ENCODE data around the gene GRK5. TPM values are rescaled to one million over a fixed set of nuclear protein-coding genes. Genes with fewer than 3 reads are reported as not detected.

GRK5 gene
- total RNA-seq, 1 donor from 2014 or later, result 25.3 TPM

- Mint-ChIP-seq H3K36me3 (ENCODE audit: low read depth) (peaks cover 34% of the 10 kb centered on the region), H3K4me3 (no peak overlapping the region), H3K4me1 (ENCODE audit: low read depth) (peaks cover 68% of the 10 kb centered on the region), H3K27ac (peak overlapping the region; percentile 7), H3K9me3 (no peaks in the 10 kb centered on the region), H3K27me3 (ENCODE audit: insufficient read depth) (no peaks in the 10 kb centered on the region)
- intact Hi-C loops (cut with micrococcal nuclease), result loop anchor here (5.0 to 10.0 kb wide), 4 partner anchors 102 to 740 kb away; partner anchors contain the start of genes BAG3, CACUL1 and TIAL1
- no peak for DNase-seq (ENCODE audit: low spot score)
Measured at GRCh38 chr10:119495021-119495505, 287.7 kb downstream of the GRK5 start.

- Mint-ChIP-seq H3K4me3 (no peak overlapping the region), H3K4me1 (ENCODE audit: low read depth) (peaks cover 71% of the 10 kb centered on the region), H3K36me3 (ENCODE audit: low read depth) (peaks cover 39% of the 10 kb centered on the region), H3K27ac (peak overlapping the region; percentile 7), H3K27me3 (ENCODE audit: insufficient read depth) (no peaks in the 10 kb centered on the region), H3K9me3 (no peaks in the 10 kb centered on the region)
- intact Hi-C loops (cut with micrococcal nuclease), result loop anchor here (5.0 to 10.0 kb wide), 4 partner anchors 102 to 741 kb away; partner anchors contain the start of genes BAG3, CACUL1 and TIAL1
- DNase-seq (ENCODE audit: low spot score), result no peak
Measured at GRCh38 chr10:119495545-119495944, 288.2 kb downstream of the GRK5 start.

- peak overlapping the region; percentile 64 for H3K4me3 Mint-ChIP-seq
- no peak for DNase-seq (ENCODE audit: low spot score)
- H3K4me1 Mint-ChIP-seq (ENCODE audit: low read depth), result peaks cover 79% of the 10 kb centered on the region
- H3K9me3 Mint-ChIP-seq, result no peaks in the 10 kb centered on the region
- peaks cover 42% of the 10 kb centered on the region for H3K36me3 Mint-ChIP-seq (ENCODE audit: low read depth)
- H3K27ac Mint-ChIP-seq, result peak overlapping the region; percentile 87
- intact Hi-C loops (cut with micrococcal nuclease), result loop anchor here (1.0 to 10.0 kb wide), 6 partner anchors 18 to 741 kb away; partner anchors contain the start of genes BAG3, CACUL1 and TIAL1
- no peaks in the 10 kb centered on the region for H3K27me3 Mint-ChIP-seq (ENCODE audit: insufficient read depth)
Measured at GRCh38 chr10:119496273-119496672, 288.9 kb downstream of the GRK5 start.

DNA sequence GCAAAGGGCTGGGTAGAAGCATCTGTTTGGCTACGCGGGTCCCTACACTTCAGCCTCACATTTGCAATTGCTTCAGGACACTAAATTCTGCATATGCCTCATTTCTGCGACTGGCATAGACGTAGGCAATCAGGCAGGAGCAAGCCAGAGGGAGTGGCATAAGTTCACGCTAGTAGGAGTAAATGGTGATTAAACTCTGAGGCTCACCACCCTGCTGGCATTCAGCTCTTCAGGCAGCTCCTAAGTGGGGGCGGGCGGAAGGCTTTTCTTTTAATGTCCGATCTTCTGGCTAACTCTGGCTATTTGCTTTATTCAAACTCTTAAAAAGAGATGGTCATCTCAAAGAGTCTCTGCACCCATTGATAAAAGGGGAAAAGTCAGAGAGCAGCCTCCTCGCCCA, 289.9 kb downstream of the GRK5 start:
- Mint-ChIP-seq H3K36me3 (ENCODE audit: low read depth) (peaks cover 47% of the 10 kb centered on the region), H3K4me1 (ENCODE audit: low read depth) (peaks cover 86% of the 10 kb centered on the region), H3K27ac (no peak overlapping the region)

GRCh38 chr10:119498889-119499676, 291.7 kb downstream of the GRK5 start:
- peaks cover 60% of the 10 kb centered on the region for H3K36me3 Mint-ChIP-seq (ENCODE audit: low read depth)
- H3K4me1 Mint-ChIP-seq (ENCODE audit: low read depth), result peaks cover 92% of the 10 kb centered on the region
- DNase-seq (ENCODE audit: low spot score), result no peak
- intact Hi-C loops (cut with micrococcal nuclease), result loop anchor here (5.0 to 10.0 kb wide), 4 partner anchors 98 to 744 kb away; partner anchors contain the start of genes BAG3, CACUL1 and TIAL1
- no peaks in the 10 kb centered on the region for H3K9me3 Mint-ChIP-seq
- peak overlapping the region; percentile 70 for H3K27ac Mint-ChIP-seq
- H3K4me3 Mint-ChIP-seq, result peak overlapping the region; percentile 74
- H3K27me3 Mint-ChIP-seq (ENCODE audit: insufficient read depth), result no peaks in the 10 kb centered on the region

More for the DNA sequence above, 289.9 kb downstream of the GRK5 start:
- no peak for DNase-seq (ENCODE audit: low spot score)
- Mint-ChIP-seq H3K27me3 (ENCODE audit: insufficient read depth) (no peaks in the 10 kb centered on the region), H3K9me3 (no peaks in the 10 kb centered on the region), H3K4me3 (peak overlapping the region; percentile 13)
- intact Hi-C loops (cut with micrococcal nuclease), result loop anchor here (5.0 to 10.0 kb wide), 4 partner anchors 100 to 742 kb away; partner anchors contain the start of genes BAG3, CACUL1 and TIAL1

- Mint-ChIP-seq H3K36me3 (ENCODE audit: low read depth) (peaks cover 62% of the 10 kb centered on the region), H3K27me3 (ENCODE audit: insufficient read depth) (no peaks in the 10 kb centered on the region), H3K9me3 (no peaks in the 10 kb centered on the region), H3K27ac (peak overlapping the region; percentile 70), H3K4me3 (peak overlapping the region; percentile 74), H3K4me1 (ENCODE audit: low read depth) (peaks cover 92% of the 10 kb centered on the region)
- DNase-seq (ENCODE audit: low spot score), result no peak
- intact Hi-C loops (cut with micrococcal nuclease), result loop anchor here (5.0 to 10.0 kb wide), 8 partner anchors 98 to 745 kb away; partner anchors contain the start of genes BAG3, CACUL1, PRDX3 and TIAL1
Measured at GRCh38 chr10:119499677-119500002, 292.3 kb downstream of the GRK5 start.

- peaks cover 92% of the 10 kb centered on the region for H3K4me1 Mint-ChIP-seq (ENCODE audit: low read depth)
- peak overlapping the region; percentile 23 for H3K27ac Mint-ChIP-seq
- H3K4me3 Mint-ChIP-seq, result no peak overlapping the region
- no peaks in the 10 kb centered on the region for H3K27me3 Mint-ChIP-seq (ENCODE audit: insufficient read depth)
- intact Hi-C loops (cut with micrococcal nuclease), result loop anchor here (5.0 kb wide), 4 partner anchors 193 to 368 kb away; partner anchors contain the start of gene PRDX3
- no peaks in the 10 kb centered on the region for H3K9me3 Mint-ChIP-seq
- DNase-seq (ENCODE audit: low spot score), result no peak
- peaks cover 64% of the 10 kb centered on the region for H3K36me3 Mint-ChIP-seq (ENCODE audit: low read depth)
Measured at GRCh38 chr10:119500123-119500795, 292.9 kb downstream of the GRK5 start.

GRCh38 chr10:119500821-119501220, 293.4 kb downstream of the GRK5 start:
- H3K4me1 Mint-ChIP-seq (ENCODE audit: low read depth), result peaks cover 94% of the 10 kb centered on the region
- no peaks in the 10 kb centered on the region for H3K27me3 Mint-ChIP-seq (ENCODE audit: insufficient read depth)
- H3K9me3 Mint-ChIP-seq, result no peaks in the 10 kb centered on the region
- peaks cover 66% of the 10 kb centered on the region for H3K36me3 Mint-ChIP-seq (ENCODE audit: low read depth)
- peak overlapping the region; percentile 24 for H3K4me3 Mint-ChIP-seq
- peak overlapping the region; percentile 65 for H3K27ac Mint-ChIP-seq
- intact Hi-C loops (cut with micrococcal nuclease), result loop anchor here (5.0 kb wide), 4 partner anchors 194 to 369 kb away; partner anchors contain the start of gene PRDX3
- DNase-seq (ENCODE audit: low spot score), result no peak

DNA sequence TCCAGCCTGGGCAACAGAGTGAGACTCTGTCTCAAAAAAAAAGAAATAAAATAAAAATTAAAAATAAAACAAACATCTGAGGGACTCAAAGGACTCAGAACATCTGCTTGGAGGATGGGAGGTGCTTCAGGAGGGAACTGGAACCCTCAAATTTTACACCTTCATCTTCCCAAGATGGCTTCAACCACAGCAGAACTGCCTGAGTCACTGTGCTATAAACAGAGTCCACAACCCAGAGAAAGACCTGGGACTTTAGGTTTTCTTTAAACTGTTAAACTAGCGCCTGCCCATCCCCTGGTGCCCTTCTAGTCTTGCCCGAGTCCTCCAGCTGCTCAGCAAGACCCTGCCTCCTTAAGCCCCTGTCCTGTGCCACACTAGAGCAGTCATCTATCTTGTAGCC, 294.3 kb downstream of the GRK5 start:
- Mint-ChIP-seq H3K4me1 (ENCODE audit: low read depth) (peaks cover 91% of the 10 kb centered on the region), H3K36me3 (ENCODE audit: low read depth) (peaks cover 65% of the 10 kb centered on the region), H3K9me3 (no peaks in the 10 kb centered on the region), H3K27me3 (ENCODE audit: insufficient read depth) (no peaks in the 10 kb centered on the region), H3K27ac (peak overlapping the region; percentile 94), H3K4me3 (peak overlapping the region; percentile 70)
- DNase-seq (ENCODE audit: low spot score), result no peak
- intact Hi-C loops (cut with micrococcal nuclease), result loop anchor here (1.0 to 5.0 kb wide), 6 partner anchors 15 to 369 kb away; partner anchors contain the start of genes PRDX3 and RGS10

- peak; percentile 71 for DNase-seq (ENCODE audit: low spot score)
- peaks cover 70% of the 10 kb centered on the region for H3K36me3 Mint-ChIP-seq (ENCODE audit: low read depth)
- no peaks in the 10 kb centered on the region for H3K27me3 Mint-ChIP-seq (ENCODE audit: insufficient read depth)
- peak overlapping the region; percentile 70 for H3K4me3 Mint-ChIP-seq
- H3K4me1 Mint-ChIP-seq (ENCODE audit: low read depth), result peaks cover 90% of the 10 kb centered on the region
- peak overlapping the region; percentile 94 for H3K27ac Mint-ChIP-seq
- H3K9me3 Mint-ChIP-seq, result no peaks in the 10 kb centered on the region
- intact Hi-C loops (cut with micrococcal nuclease), result loop anchor here (1.0 to 5.0 kb wide), 6 partner anchors 14 to 370 kb away; partner anchors contain the start of genes PRDX3 and RGS10
Measured at GRCh38 chr10:119502209-119502608, 294.8 kb downstream of the GRK5 start.

- peak overlapping the region; percentile 70 for H3K4me3 Mint-ChIP-seq
- H3K9me3 Mint-ChIP-seq, result no peaks in the 10 kb centered on the region
- intact Hi-C loops (cut with micrococcal nuclease), result loop anchor here (1.0 to 5.0 kb wide), 6 partner anchors 14 to 370 kb away; partner anchors contain the start of genes PRDX3 and RGS10
- H3K4me1 Mint-ChIP-seq (ENCODE audit: low read depth), result peaks cover 86% of the 10 kb centered on the region
- no peaks in the 10 kb centered on the region for H3K27me3 Mint-ChIP-seq (ENCODE audit: insufficient read depth)
- peaks cover 67% of the 10 kb centered on the region for H3K36me3 Mint-ChIP-seq (ENCODE audit: low read depth)
- peak overlapping the region; percentile 94 for H3K27ac Mint-ChIP-seq
- DNase-seq (ENCODE audit: low spot score), result no peak
Measured at GRCh38 chr10:119502618-119503155, 295.3 kb downstream of the GRK5 start.

GRCh38 chr10:119503821-119504220, 296.4 kb downstream of the GRK5 start:
- Mint-ChIP-seq H3K9me3 (no peaks in the 10 kb centered on the region), H3K4me3 (no peak overlapping the region), H3K36me3 (ENCODE audit: low read depth) (peaks cover 66% of the 10 kb centered on the region), H3K4me1 (ENCODE audit: low read depth) (peaks cover 83% of the 10 kb centered on the region), H3K27me3 (ENCODE audit: insufficient read depth) (no peaks in the 10 kb centered on the region), H3K27ac (no peak overlapping the region)
- DNase-seq (ENCODE audit: low spot score), result no peak
- intact Hi-C loops (cut with micrococcal nuclease), result loop anchor here (5.0 kb wide), 4 partner anchors 197 to 372 kb away; partner anchors contain the start of gene PRDX3

Data from activated T-helper 1 cell treated with anti-CD3 and anti-CD28 coated beads, Interleukin-12 subunit alpha, Interleukin-12 subunit beta, Interleukin-2, Interleukin-4 antibody, amounts not matched to agents 30 ng/mL and 10 ng/mL and 1 ng/mL, durations not matched to agents 14 hours and 24 hours and 36 hours (primary cell).